K562 (cell line): ENCODE results near the gene CTRB1. TPM values are rescaled to one million over a fixed set of nuclear protein-coding genes. Genes with fewer than 3 reads are reported as not detected.

Experiments used
- ATAC-seq: fragments of 200-7000 bp; cut with Tn5 transposase; 3 replicates; pipeline ENCODE4 v1.9.1; 2020; ENCODE audit warnings: moderate library complexity
- BruUV-seq: library from RNA; stranded (reverse); fragments of 400-500 nt; replicated peaks from 2 replicates; lab custom pipeline; 2021; lab: Mats Ljungman, UMichigan
- CTCF ChIA-PET: fragments of 300-600 bp; formaldehyde crosslinking; extraction: SDS; loops from one replicate; lab custom pipeline; 2021; ENCODE audit warnings: low intra/inter-chr PET ratio; lab: Yijun Ruan, JAX
- POLR2A ChIA-PET: fragments of 300-600, 350-650 bp; sonication (Branson Sonifier 250); formaldehyde crosslinking; extraction: SDS; loops from one replicate; lab custom pipeline; 2021; ENCODE audit warnings: antibody characterized with exemption, inconsistent platforms; lab: Yijun Ruan, JAX
- DNase-seq, 4 experiments: peaks; one replicate each; pipeline versions ENCODE4 v3.0.0 to v3.0.0-alpha.2; 2011 to 2018; ENCODE audit warnings: low spot score in 3 of 4, mixed read lengths in 3 of 4; ENCODE audit errors: extremely low read depth in 1 of 4
- FAIRE-seq: peaks from 2 replicates; lab custom pipeline; 2011; peaks lifted over from hg19 to GRCh38; lab: Jason Lieb, UNC
- H2AFZ ChIP-seq: 2 replicates; pipeline ENCODE4 v1.6.0; 2011; ENCODE audit warnings: low read depth, low read length, control low read depth, inconsistent platforms
- H3K27ac ChIP-seq: fragments of 200-600 bp; 3 replicates; pipeline ENCODE4 v1.8.0; 2011; ENCODE audit warnings: low read depth, mild to moderate bottlenecking, control low read depth, inconsistent platforms, low read length, moderate library complexity, mixed read lengths; ENCODE audit errors: extremely low read depth
- H3K27me3 ChIP-seq, 2 experiments: fragments of 300-600 bp in 1 of 2; 2 replicates in 1 of 2; 3 replicates in 1 of 2; pipeline versions ENCODE4 v1.6.0 to v1.8.0; 2011; ENCODE audit warnings: inconsistent platforms in 2 of 2, low read length in 2 of 2, mild to moderate bottlenecking in 1 of 2, mixed read lengths in 1 of 2, moderate library complexity in 1 of 2; ENCODE audit not compliant: control insufficient read depth in 2 of 2, insufficient read depth in 2 of 2
- H3K36me3 ChIP-seq: fragments of 300-600 bp; 3 replicates; pipeline ENCODE4 v1.8.0; 2011; ENCODE audit warnings: mild to moderate bottlenecking, low read length, inconsistent platforms; ENCODE audit not compliant: control insufficient read depth, insufficient read depth
- H3K4me1 ChIP-seq, 2 experiments: fragments of 200-600 bp in 1 of 2; replicated peaks in 1 of 2; 2 replicates in 1 of 2; 3 replicates in 1 of 2; pipeline versions ENCODE4 v1.5.1 to v1.8.0; 2011; ENCODE audit warnings: inconsistent platforms in 2 of 2, low read length in 2 of 2, mild to moderate bottlenecking in 1 of 2, mixed read lengths in 1 of 2, moderate library complexity in 1 of 2; ENCODE audit not compliant: control insufficient read depth in 2 of 2, insufficient read depth in 2 of 2
- H3K4me2 ChIP-seq: 2 replicates; pipeline ENCODE4 v1.6.1; 2011; ENCODE audit warnings: low read length, control low read depth, inconsistent platforms, mixed read lengths; ENCODE audit not compliant: insufficient read depth
- H3K4me3 ChIP-seq: fragments of 200-600 bp; sonication (generic), shearing (Covaris generic); 2 replicates; pipeline ENCODE4 v1.5.1; 2016; ENCODE audit warnings: control low read depth, inconsistent platforms
- H3K79me2 ChIP-seq: fragments of 200-600 bp; 3 replicates; pipeline ENCODE4 v1.8.0; 2011; ENCODE audit warnings: low read length, inconsistent platforms; ENCODE audit not compliant: control insufficient read depth, insufficient read depth
- H3K9ac ChIP-seq, 2 experiments: 2 replicates each; pipeline versions ENCODE4 v1.6.0 to v1.6.1; 2011; ENCODE audit warnings: low read depth in 2 of 2, low read length in 2 of 2, control low read depth in 1 of 2, inconsistent platforms in 1 of 2, mild to moderate bottlenecking in 1 of 2, mixed read lengths in 1 of 2; ENCODE audit not compliant: insufficient read depth in 1 of 2
- H3K9me1 ChIP-seq: one replicate; pipeline ENCODE4 v1.6.0; 2011; ENCODE audit warnings: inconsistent platforms, mild to moderate bottlenecking, low read length, moderate library complexity; ENCODE audit not compliant: control insufficient read depth, insufficient read depth
- H3K9me3 ChIP-seq: replicated peaks from 2 replicates; pipeline ENCODE4 v1.5.1; 2011; ENCODE audit warnings: low read depth, low read length, inconsistent platforms; ENCODE audit not compliant: control insufficient read depth, insufficient read depth
- H4K20me1 ChIP-seq: replicated peaks from 2 replicates; pipeline ENCODE4 v1.6.1; 2011; ENCODE audit warnings: low read length, inconsistent platforms, mixed read lengths; ENCODE audit not compliant: control insufficient read depth, insufficient read depth
- CREB3L1 ChIP-seq: fragments of 450-650 bp; IDR thresholded peaks from 2 replicates; pipeline ENCODE4 v1.6.1; 2014; ENCODE audit warnings: low read depth, mild to moderate bottlenecking, moderate library complexity, borderline replicate concordance
- CTBP1 ChIP-seq: fragments of 450-650 bp; IDR thresholded peaks from 2 replicates; pipeline ENCODE4 v1.6.1; 2016; ENCODE audit warnings: borderline replicate concordance
- FOXJ3 ChIP-seq: sonication (generic); formaldehyde crosslinking; IDR thresholded peaks from 2 replicates; pipeline ENCODE4 v1.4.0; 2020; ENCODE audit warnings: mild to moderate bottlenecking, missing genetic modification reagents
- WGBS: fragments of 100-300 bp; shearing (Covaris generic); methylation state at CpG from one replicate; pipeline ENCODE4 v1.1.6; 2016; ENCODE audit warnings: low coverage, mixed read lengths; ENCODE audit not compliant: insufficient coverage; ENCODE audit errors: missing lambda C conversion rate; 5-methylcytosine and 5-hydroxymethylcytosine counted together
- in situ Hi-C: fragments of 300-500 bp; cut with MboI; formaldehyde crosslinking; loops from 4 replicates; pipeline ENCODE4 v1.15.0; 2018; ENCODE audit warnings: inconsistent platforms, mixed read lengths
- intact Hi-C: fragments of 100-400 bp; cut with micrococcal nuclease; formaldehyde crosslinking; loops from 2 replicates; pipeline ENCODE4 v1.14.2; 2022
- polyA plus RNA-seq, 8 experiments: library from polyadenylated mRNA; depleted of rRNA in 4 of 8; stranded (reverse) in 5 of 8; unstranded in 3 of 8; fragments of >200 nt; fragmentation: Nextera tagmentation in 2 of 8; fragmentation: Illumina TruSeq in 1 of 8; extraction: Ambion mirVana in 2 of 8; extraction: Trizol in 1 of 8; gene quantifications; 2 replicates each; pipeline versions ENCODE4 v1.2.1 to v1.2.3, GENCODE V29; 2011 to 2014; ENCODE audit warnings: inconsistent platforms in 1 of 8, missing spikeins in 1 of 8
- total RNA-seq, 7 experiments: library from RNA; depleted of rRNA in 6 of 7; stranded (reverse); fragments of >200 nt in 6 of 7; fragmentation: Illumina TruSeq in 2 of 7; extraction: Trizol in 2 of 7; gene quantifications; 2 replicates each; pipeline versions ENCODE4 v1.2.1 to v1.2.3, GENCODE V29; 2011 to 2021; ENCODE audit warnings: low replicate concordance in 1 of 7

The CTRB1 gene
- total and polyA plus RNA-seq, 9 of the 15 experiments (the other 6 are each of a cell fraction or from before 2014, with no cell fraction given) = 2.3 TPM; not detected in 8

GRCh38 chr16:75225678-75226515 lies 7.1 kb downstream of the CTRB1 start:
- H3K9ac ChIP-seq = no peak overlapping the region; a peak in 1 of 4 replicates
- no peak for DNase-seq
- H3K79me2 ChIP-seq = no peaks in the 10 kb centered on the region
- ChIA-PET POLR2A (interaction anchor here (1.8 kb wide), 1 partner anchor 14 kb away, joined by 5 read pairs; no protein-coding TSS in a partner anchor), CTCF (no interaction called here)
- no peak overlapping the region for H2AFZ ChIP-seq
- no peak for FAIRE-seq
- no peaks in the 10 kb centered on the region for H3K9me1 ChIP-seq
- no peaks in the 10 kb centered on the region for H3K9me3 ChIP-seq
- peaks cover 8 to 13% of the 10 kb centered on the region in 2 experiments; a peak in 3 of 5 replicates for H3K27me3 ChIP-seq
- 0 out of 2 replicates have a peak, but pooled peaks cover 10% of the 10 kb centered on the region for H4K20me1 ChIP-seq
- 0 out of 3 replicates have a peak, but pooled peaks cover 4% of the 10 kb centered on the region for H3K36me3 ChIP-seq
- in situ Hi-C loops = no loop called here
- no peak for ATAC-seq
- intact Hi-C loops = loop anchor here (2.0 kb wide), 1 partner anchor 19 kb away; the partner anchor contains the start of gene CTRB2
- no peak for TF ChIP-seq CREB3L1
- TF ChIP-seq CTBP1 = no peak
- TF ChIP-seq FOXJ3 (CRISPR knock-in tag) = no peak
- no TSS peak for BruUV-seq
- no peak overlapping the region for H3K4me2 ChIP-seq
- no peak overlapping the region for H3K27ac ChIP-seq
- WGBS = 18% methylated on average over 17 of the region's 26 CpGs
- peaks cover 0 to 22% of the 10 kb centered on the region in 2 experiments; a peak in 1 of 5 replicates for H3K4me1 ChIP-seq
- no peak overlapping the region for H3K4me3 ChIP-seq
